ENCODE data around the gene SALL4.

DNA sequence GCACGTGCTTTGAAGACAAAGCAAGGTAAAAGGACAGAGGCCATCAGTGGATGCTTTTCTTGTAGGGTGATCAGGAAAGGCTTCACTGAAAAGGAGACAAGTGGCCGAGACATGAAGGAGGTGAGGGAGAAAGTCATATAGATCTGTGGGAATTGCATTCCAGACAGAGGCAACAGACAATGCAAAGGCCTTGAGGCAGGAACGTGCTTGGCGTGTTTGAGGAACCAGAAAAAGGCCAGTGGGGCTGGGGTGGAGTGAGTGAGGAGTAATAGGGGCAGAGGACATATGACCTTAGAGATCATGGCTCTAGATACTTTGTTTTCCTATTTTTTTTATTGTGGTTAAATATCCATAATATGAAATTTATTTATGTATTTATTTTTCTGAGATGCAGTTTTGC lies 10.5 kb upstream of the SALL4 start:
- TF ChIP-seq CTCF (IDR thresholded peaks at IDR 0.05) (no peak), POLR2A (IDR thresholded peaks at IDR 0.05) (no peak)
